ENCODE measurements around the gene APLN.

GRCh38 chrX:129653181-129653970, 1.4 kb downstream of the APLN start:
- TF ChIP-seq CTCF (IDR thresholded peaks at IDR 0.05; ENCODE audit: low read depth, low read length, poor library complexity, severe bottlenecking) (no peak), EZH2phosphoT487 (IDR thresholded peaks at IDR 0.05; ENCODE audit: borderline replicate concordance, low read length) (no peak)
